Endodermal cell (in vitro differentiated cells): Measurements from ENCODE around the gene PDF. TPM values are rescaled to one million over a fixed set of nuclear protein-coding genes. Genes with fewer than 3 reads are reported as not detected.

Source experiments
- DNase-seq: peaks from one replicate; pipeline ENCODE4 v3.0.0-alpha.2; 2017
- H3K27ac ChIP-seq: 2 replicates; pipeline ENCODE4 v1.5.1; 2013; ENCODE audit warnings: mild to moderate bottlenecking, low read depth, low read length, moderate library complexity
- H3K27me3 ChIP-seq: 2 replicates; pipeline ENCODE4 v1.6.1; 2013; ENCODE audit warnings: mild to moderate bottlenecking, low read length, moderate library complexity; ENCODE audit not compliant: insufficient read depth, control insufficient read depth, poor library complexity, severe bottlenecking
- H3K36me3 ChIP-seq: 2 replicates; pipeline ENCODE4 v1.7.0; 2013; ENCODE audit warnings: mild to moderate bottlenecking, low read length, moderate library complexity; ENCODE audit not compliant: control insufficient read depth, insufficient read depth
- H3K4me1 ChIP-seq: one replicate; pipeline ENCODE4 v1.7.0; 2013; ENCODE audit warnings: low read length; ENCODE audit not compliant: control insufficient read depth, insufficient read depth
- H3K4me3 ChIP-seq: 2 replicates; pipeline ENCODE4 v1.5.1; 2013; ENCODE audit warnings: mild to moderate bottlenecking, low read length, moderate library complexity
- H3K9ac ChIP-seq: 2 replicates; pipeline ENCODE4 v1.6.1; 2013; ENCODE audit warnings: mild to moderate bottlenecking, low read length, moderate library complexity; ENCODE audit not compliant: poor library complexity, severe bottlenecking; ENCODE audit errors: extremely low read depth
- H3K9me3 ChIP-seq: 2 replicates; pipeline ENCODE4 v1.6.1; 2013; ENCODE audit warnings: mild to moderate bottlenecking, low read length, moderate library complexity; ENCODE audit not compliant: control insufficient read depth
- H3K27ac Mint-ChIP-seq: 2 replicates; pipeline ENCODE4 v1.8.0; 2020; ENCODE audit warnings: mixed read lengths
- H3K27me3 Mint-ChIP-seq: 2 replicates; pipeline ENCODE4 v1.8.0; 2021; ENCODE audit warnings: mild to moderate bottlenecking, mixed read lengths; ENCODE audit not compliant: insufficient read depth
- H3K36me3 Mint-ChIP-seq: 2 replicates; pipeline ENCODE4 v1.8.0; 2020; ENCODE audit warnings: low read depth, mixed read lengths
- H3K4me1 Mint-ChIP-seq: 2 replicates; pipeline ENCODE4 v1.8.0; 2020; ENCODE audit warnings: mixed read lengths
- H3K4me3 Mint-ChIP-seq: 2 replicates; pipeline ENCODE4 v1.8.0; 2020; ENCODE audit warnings: mild to moderate bottlenecking, moderate library complexity, mixed read lengths
- H3K9me3 Mint-ChIP-seq: 2 replicates; pipeline ENCODE4 v1.8.0; 2020; ENCODE audit warnings: mild to moderate bottlenecking, mixed read lengths
- WGBS, 2 experiments: methylation state at CpG; one replicate each; pipeline versions ENCODE4 v1.1.5 to v1.1.7; 2013; ENCODE audit warnings: missing lambda C conversion rate in 2 of 2, mixed read lengths in 1 of 2; ENCODE audit not compliant: insufficient coverage in 1 of 2, insufficient read length in 1 of 2; 5-methylcytosine and 5-hydroxymethylcytosine counted together
- total RNA-seq, 2 donors: library from RNA; stranded (reverse); fragmentation: NEBNext Ultra II Directional in 1 of 2; extraction: Animal tissue kit (Norgen Biotek cat#: 25700) in 1 of 2; gene quantifications; 2 replicates in 1 of 2; 3 replicates in 1 of 2; pipeline ENCODE4 v1.2.1, GENCODE V29; 2021
- TF ChIP-seq, protein P1 (sequence below): fragments of 200-600 bp; sonication (generic); conservative IDR thresholded peaks from 2 replicates; pipeline ENCODE4 v1.5.0; 2021; ENCODE audit warnings: antibody characterized with exemption, mild to moderate bottlenecking

The PDF gene
- total RNA-seq, 2 donors from 2014 or later = 12.2 to 19.8 TPM

DNA sequence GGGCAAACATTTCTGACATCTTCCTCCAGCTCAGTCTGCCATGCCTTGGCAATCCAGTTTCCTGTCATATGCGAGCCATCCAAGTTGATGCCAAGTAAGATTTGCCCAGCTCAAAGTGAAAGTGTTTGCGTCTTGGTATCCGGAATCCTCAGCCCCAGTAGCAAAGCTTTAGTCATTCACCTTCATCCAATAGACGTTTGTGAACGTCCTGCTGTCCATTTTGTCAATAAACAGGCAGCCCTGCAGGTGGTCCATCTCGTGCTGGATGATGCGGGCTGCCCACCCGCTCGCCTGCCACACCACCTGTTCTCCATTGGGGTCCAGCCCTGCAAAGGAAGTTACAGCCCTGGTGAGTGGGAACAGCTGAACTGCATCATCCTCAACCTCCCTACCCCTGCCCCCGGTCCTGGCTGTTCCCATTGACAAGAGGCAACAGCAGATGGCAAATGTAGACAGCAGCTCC lies 1.5 kb downstream of the PDF start:
- no peaks in the 10 kb centered on the region for H3K9me3 Mint-ChIP-seq
- TF ChIP-seq, protein P1, sequence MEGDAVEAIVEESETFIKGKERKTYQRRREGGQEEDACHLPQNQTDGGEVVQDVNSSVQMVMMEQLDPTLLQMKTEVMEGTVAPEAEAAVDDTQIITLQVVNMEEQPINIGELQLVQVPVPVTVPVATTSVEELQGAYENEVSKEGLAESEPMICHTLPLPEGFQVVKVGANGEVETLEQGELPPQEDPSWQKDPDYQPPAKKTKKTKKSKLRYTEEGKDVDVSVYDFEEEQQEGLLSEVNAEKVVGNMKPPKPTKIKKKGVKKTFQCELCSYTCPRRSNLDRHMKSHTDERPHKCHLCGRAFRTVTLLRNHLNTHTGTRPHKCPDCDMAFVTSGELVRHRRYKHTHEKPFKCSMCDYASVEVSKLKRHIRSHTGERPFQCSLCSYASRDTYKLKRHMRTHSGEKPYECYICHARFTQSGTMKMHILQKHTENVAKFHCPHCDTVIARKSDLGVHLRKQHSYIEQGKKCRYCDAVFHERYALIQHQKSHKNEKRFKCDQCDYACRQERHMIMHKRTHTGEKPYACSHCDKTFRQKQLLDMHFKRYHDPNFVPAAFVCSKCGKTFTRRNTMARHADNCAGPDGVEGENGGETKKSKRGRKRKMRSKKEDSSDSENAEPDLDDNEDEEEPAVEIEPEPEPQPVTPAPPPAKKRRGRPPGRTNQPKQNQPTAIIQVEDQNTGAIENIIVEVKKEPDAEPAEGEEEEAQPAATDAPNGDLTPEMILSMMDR = no peak
- 83% methylated on average over 9 to 10 of the region's 10 CpGs for WGBS, 2 experiments
- H3K9me3 ChIP-seq = no peaks in the 10 kb centered on the region
- no peak overlapping the region for H3K27ac Mint-ChIP-seq
- H3K4me3 ChIP-seq = peak overlapping the region; percentile 88
- H3K4me1 Mint-ChIP-seq = peaks cover 21% of the 10 kb centered on the region
- H3K36me3 Mint-ChIP-seq = peaks cover 67% of the 10 kb centered on the region
- H3K36me3 ChIP-seq = peaks cover 73% of the 10 kb centered on the region
- DNase-seq = no peak
- H3K27me3 ChIP-seq = no peaks in the 10 kb centered on the region
- no peaks in the 10 kb centered on the region for H3K27me3 Mint-ChIP-seq
- no peaks in the 10 kb centered on the region for H3K4me1 ChIP-seq
- peak overlapping the region; percentile 44 for H3K9ac ChIP-seq
- no peak overlapping the region for H3K27ac ChIP-seq
- peak overlapping the region; percentile 70 for H3K4me3 Mint-ChIP-seq

GRCh38 chr16:69327585-69328310 lies 2.6 kb downstream of the PDF start:
- H3K36me3 ChIP-seq = peaks cover 70% of the 10 kb centered on the region
- Mint-ChIP-seq H3K27me3 (no peaks in the 10 kb centered on the region), H3K9me3 (no peaks in the 10 kb centered on the region), H3K4me3 (peak overlapping the region; percentile 70), H3K36me3 (peaks cover 68% of the 10 kb centered on the region), H3K27ac (no peak overlapping the region), H3K4me1 (peaks cover 21% of the 10 kb centered on the region)
- no peaks in the 10 kb centered on the region for H3K9me3 ChIP-seq
- 95 to 97% methylated on average over 5 to 14 of the region's 14 CpGs for WGBS, 2 experiments
- TF ChIP-seq, protein P1 = no peak
- no peak overlapping the region for H3K4me3 ChIP-seq
- no peak overlapping the region for H3K27ac ChIP-seq
- H3K9ac ChIP-seq = no peak overlapping the region
- peak; percentile 21 for DNase-seq
- H3K27me3 ChIP-seq = no peaks in the 10 kb centered on the region
- H3K4me1 ChIP-seq = no peaks in the 10 kb centered on the region

DNA sequence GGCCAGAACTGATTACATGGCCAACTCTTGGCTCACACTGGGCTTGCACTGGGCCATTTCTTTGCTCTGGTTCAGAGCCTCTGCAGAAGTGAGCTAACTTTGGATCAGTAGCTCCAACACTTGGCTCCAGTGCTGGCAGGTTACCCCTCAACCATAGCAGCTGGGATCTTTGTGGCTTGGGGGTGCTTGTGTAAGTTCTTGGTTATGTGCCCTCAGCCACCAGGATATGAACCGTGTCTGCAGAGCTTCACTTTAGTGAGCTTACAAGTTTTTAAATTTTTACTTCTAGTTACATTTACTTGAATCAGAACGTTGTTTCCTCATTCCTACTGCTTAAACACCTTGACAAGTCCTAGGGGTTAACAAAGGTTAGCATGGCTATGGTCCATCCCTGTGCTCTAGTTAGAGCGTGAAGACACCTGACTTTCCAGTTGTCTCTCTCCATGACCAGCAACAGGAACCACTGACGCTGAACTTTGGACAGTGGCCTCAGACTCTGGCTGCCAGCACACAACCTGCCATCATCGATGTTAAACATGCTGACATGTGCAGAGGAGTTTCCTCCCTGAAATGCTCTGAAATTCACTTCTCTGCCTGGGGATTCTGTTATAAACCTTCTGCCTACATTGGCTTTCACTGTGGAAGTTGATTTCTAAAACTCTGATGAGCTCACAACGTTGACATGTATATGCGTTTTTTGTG lies 4.1 kb downstream of the PDF start:
- no peaks in the 10 kb centered on the region for H3K4me1 ChIP-seq
- no peaks in the 10 kb centered on the region for H3K27me3 ChIP-seq
- WGBS, 2 experiments = 92 to 96% methylated on average over 5 to 7 of the region's 7 CpGs
- TF ChIP-seq, protein P1 = no peak
- Mint-ChIP-seq H3K9me3 (no peaks in the 10 kb centered on the region), H3K4me1 (peaks cover 21% of the 10 kb centered on the region), H3K36me3 (peaks cover 71% of the 10 kb centered on the region), H3K4me3 (no peak overlapping the region), H3K27ac (no peak overlapping the region), H3K27me3 (no peaks in the 10 kb centered on the region)
- no peak for DNase-seq
- H3K9ac ChIP-seq = no peak overlapping the region
- peak overlapping the region; percentile 44 for H3K4me3 ChIP-seq
- H3K27ac ChIP-seq = no peak overlapping the region
- peaks cover 68% of the 10 kb centered on the region for H3K36me3 ChIP-seq
- H3K9me3 ChIP-seq = no peaks in the 10 kb centered on the region
